Embryonic facial prominence (tissue), 1 donor: ENCODE data around the gene OR10G6.
"Not testable (repeated sequence)": the region's sequence is repeated elsewhere in the genome, so short reads cannot be mapped to it uniquely, and the experiment has no call there.

ENCODE experiments used
- DNase-seq: peaks from one replicate; pipeline ENCODE4 v3.0.0-alpha.2; 2016; ENCODE audit errors: extremely low spot score

Gene OR10G6

GRCh38 chr11:123995119-123995518, at the start of gene OR10G6:
TSS of gene OR10G6 (minus strand) at chr11:123995161. CDS start at chr11:123995161, 0 bp downstream.
- DNase-seq, result no peak

- no peak for DNase-seq
These were observed 48.5 kb upstream of the OR10G6 start for GRCh38 chr11:124043420-124043819.

GRCh38 chr11:124041254-124041653, 46.3 kb upstream of the OR10G6 start, which contains the start of gene OR10G7:
TSS of gene OR10G7 (minus strand) at chr11:124041325. CDS start at chr11:124039001, 2,324 bp downstream.
- DNase-seq, result no peak

- DNase-seq, result no peak
These were observed 44.6 kb upstream of the OR10G6 start for GRCh38 chr11:124039557-124039956.

- DNase-seq, result no peak
These were observed 41.7 kb upstream of the OR10G6 start for GRCh38 chr11:124036666-124037065.

- no peak for DNase-seq
These were observed 31.5 kb upstream of the OR10G6 start, which contains the start of gene OR10G8 for GRCh38 chr11:124026498-124026897. TSS of gene OR10G8 (plus strand) at chr11:124026798. CDS start at chr11:124029623, 2,825 bp downstream.

- DNase-seq, result not testable (repeated sequence)
These were observed 20.9 kb upstream of the OR10G6 start for GRCh38 chr11:124015837-124016236.

- no peak for DNase-seq
These were observed 17.7 kb upstream of the OR10G6 start, which contains the start of gene OR10G4 for GRCh38 chr11:124012697-124013096. TSS of gene OR10G4 (plus strand) at chr11:124012997. CDS start at chr11:124015575, 2,578 bp downstream.

- no peak for DNase-seq
These were observed 15.7 kb downstream of the OR10G6 start for GRCh38 chr11:123979311-123979710.

GRCh38 chr11:123977731-123978347, 17.1 kb downstream of the OR10G6 start, which contains the start of gene OR10S1:
TSS of gene OR10S1 (minus strand) at chr11:123977781. CDS start at chr11:123977664, 117 bp downstream.
- DNase-seq, result no peak

GRCh38 chr11:123976770-123977560, 18.0 kb downstream of the OR10G6 start:
- no peak for DNase-seq

- DNase-seq, result no peak
These were observed 21.1 kb downstream of the OR10G6 start for GRCh38 chr11:123973816-123974215.

- DNase-seq, result no peak
These were observed 38.2 kb downstream of the OR10G6 start for GRCh38 chr11:123956752-123957151.

- no peak for DNase-seq
These were observed 49.8 kb downstream of the OR10G6 start for GRCh38 chr11:123945132-123945531.
